Measurements from ENCODE around the gene OVOL1. TPM values are rescaled to one million over a fixed set of nuclear protein-coding genes. Genes with fewer than 3 reads are reported as not detected.

OVOL1 gene
- total and polyA plus RNA-seq, 2 of the 13 experiments (the other 11 are each of a cell fraction or from before 2014, with no cell fraction given): 0.01 TPM; not detected in 1

- no peak for TF ChIP-seq NR1H2 (CRISPR knock-in tag; IDR thresholded peaks at IDR 0.05; ENCODE audit: borderline replicate concordance, low read depth)
- no peak for TF ChIP-seq RELA (CRISPR knock-in tag; IDR thresholded peaks at IDR 0.05)
- TF ChIP-seq MED1 (CRISPR knock-in tag; IDR thresholded peaks at IDR 0.05): no peak
- TF ChIP-seq ZNF513 (CRISPR knock-in tag; conservative IDR thresholded peaks at IDR 0.05): no peak
- no peak for TF ChIP-seq ZNF407 (CRISPR knock-in tag; IDR thresholded peaks at IDR 0.05; ENCODE audit: not compliant biosample characterization)
- TF ChIP-seq NR2F1 (CRISPR knock-in tag; IDR thresholded peaks at IDR 0.05): no peak
- no peak for TF ChIP-seq ZBTB4 (CRISPR knock-in tag; IDR thresholded peaks at IDR 0.05; ENCODE audit: borderline replicate concordance)
- no peak for TF ChIP-seq ZNF670 (CRISPR knock-in tag; IDR thresholded peaks at IDR 0.05; ENCODE audit: borderline replicate concordance)
- TF ChIP-seq PHF21A (CRISPR knock-in tag; IDR thresholded peaks at IDR 0.05): no peak
- TF ChIP-seq SKI (IDR thresholded peaks at IDR 0.05; ENCODE audit: partially characterized antibody): peak; percentile 26
- TF ChIP-seq HNRNPH1 (optimal IDR thresholded peaks at IDR 0.05; ENCODE audit: low read depth, low read length): no peak
- TF ChIP-seq POLR2G (IDR thresholded peaks at IDR 0.05; ENCODE audit: low read depth, low read length): no peak
- no peak for TF ChIP-seq ISX (CRISPR knock-in tag; conservative IDR thresholded peaks at IDR 0.05)
- TF ChIP-seq ZMYM4 (CRISPR knock-in tag; IDR thresholded peaks at IDR 0.05): 0 out of 2 replicates have a peak, but pooled peaks have one; percentile 3
- TF ChIP-seq ZFY (CRISPR knock-in tag; IDR thresholded peaks at IDR 0.05): 0 out of 2 replicates have a peak, but pooled peaks have one; percentile 45
- TF ChIP-seq ZNF430 (CRISPR knock-in tag; IDR thresholded peaks at IDR 0.05): 0 out of 2 replicates have a peak, but pooled peaks have one; percentile 25
- TF ChIP-seq HNRNPL (IDR thresholded peaks at IDR 0.05; ENCODE audit: low read depth, low read length): no peak
- TF ChIP-seq ZMYM3 (CRISPR knock-in tag; IDR thresholded peaks at IDR 0.05): no peak
Measured at GRCh38 chr11:65780770-65781151, 6.1 kb upstream of the OVOL1 start, which contains the start of gene AP5B1 (continued).

All from HepG2 (cell line).